Body of pancreas (tissue), 4 donors: ENCODE data around the gene CAMTA1. TPM values are rescaled to one million over a fixed set of nuclear protein-coding genes. Genes with fewer than 3 reads are reported as not detected.

ENCODE experiments used
- ATAC-seq: fragments of 150-250 bp; one replicate; pipeline ENCODE4 v1.9.1; 2016
- DNase-seq, 4 donors: peaks; one replicate each; pipeline ENCODE4 v3.0.0-alpha.2; 2019
- H3K27ac ChIP-seq, 4 donors: fragments of 200-600 bp; sonication (generic); 1 replicate in 3 of 4; 2 replicates in 1 of 4; pipeline versions ENCODE4 v1.5.1 to v1.6.1; 2016 to 2019; ENCODE audit warnings: mild to moderate bottlenecking in 1 of 4, mixed read lengths in 1 of 4, moderate library complexity in 1 of 4
- H3K27me3 ChIP-seq, 2 donors: fragments of 200-600 bp; sonication (generic); one replicate each; pipeline ENCODE4 v1.6.0; 2016; ENCODE audit warnings: mild to moderate bottlenecking in 1 of 2
- H3K36me3 ChIP-seq, 2 donors: fragments of 200-600 bp; sonication (generic); replicated peaks in 1 of 2; 2 replicates each; pipeline ENCODE4 v1.5.1; 2016; ENCODE audit warnings: low read depth in 2 of 2; ENCODE audit not compliant: insufficient read depth in 1 of 2
- H3K4me1 ChIP-seq: fragments of 200-600 bp; sonication (generic); one replicate; pipeline ENCODE4 v1.6.0; 2016
- H3K4me3 ChIP-seq, 2 donors: fragments of 200-600 bp; sonication (generic); 1 replicate in 1 of 2; 2 replicates in 1 of 2; pipeline ENCODE4 v1.5.1; 2016 to 2019
- H3K9me3 ChIP-seq, 3 donors: fragments of 200-600 bp; sonication (generic); 1 replicate in 2 of 3; 2 replicates in 1 of 3; pipeline ENCODE4 v1.5.1; 2016
- POLR2A ChIP-seq, 3 donors: fragments of 450-650 bp; IDR thresholded peaks; one replicate each; pipeline ENCODE4 v1.6.1; 2016; ENCODE audit warnings: antibody characterized with exemption in 3 of 3, mild to moderate bottlenecking in 2 of 3
- WGBS, 2 donors: methylation state at CpG; one replicate each; pipeline ENCODE4 v1.1.5; 2017; 5-methylcytosine and 5-hydroxymethylcytosine counted together
- intact Hi-C: fragments of 100-400 bp; cut with DNase I; formaldehyde crosslinking; loops from one replicate; pipeline ENCODE4 v1.15.1; 2023
- total RNA-seq, 2 donors: library from RNA; depleted of rRNA; stranded (reverse); fragments of >200 nt; gene quantifications; one replicate each; pipeline ENCODE4 v1.1.0, GENCODE V29; 2016
- TF ChIP-seq, protein P1 (sequence below), 7 experiments: fragments of 450-650 bp in 4 of 7; fragments of 200-600 bp in 3 of 7; sonication (generic) in 3 of 7; IDR thresholded peaks; one replicate each; pipeline ENCODE4 v1.5.1; 2016 to 2019; ENCODE audit warnings: antibody characterized with exemption in 7 of 7

Gene CAMTA1
- total RNA-seq, 2 donors from 2014 or later: 36.3 to 59.7 TPM

DNA sequence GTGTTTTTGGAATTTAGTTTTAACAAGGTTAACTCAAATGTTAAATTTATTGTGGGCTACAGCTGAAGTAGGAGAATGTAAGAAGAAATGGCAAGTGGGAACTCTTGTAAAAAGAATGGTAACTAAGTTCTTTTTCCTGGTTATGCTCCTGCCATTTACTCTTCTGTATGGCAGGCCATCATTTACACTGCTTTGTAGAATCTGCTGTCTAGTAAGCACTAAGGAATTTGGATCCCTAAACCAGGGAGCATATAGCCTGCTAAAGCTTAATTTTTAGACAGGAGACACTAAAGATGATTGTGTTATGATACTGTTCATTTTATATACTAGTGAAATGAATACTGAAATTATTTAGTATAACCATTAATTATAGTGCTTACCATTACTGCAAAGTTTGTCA, 85.3 kb downstream of the CAMTA1 start:
- DNase-seq: no peak
- Histone ChIP-seq H3K27me3 (no peaks in the 10 kb centered on the region), H3K36me3 (peaks cover 0 to 2% of the 10 kb centered on the region in 2 donors), H3K4me3 (no peak overlapping the region), H3K4me1 (peaks cover 6% of the 10 kb centered on the region), H3K27ac (no peak overlapping the region), H3K9me3 (no peaks in the 10 kb centered on the region)
- no peak for ATAC-seq
- intact Hi-C loops: no loop called here
- TF ChIP-seq, protein P1, sequence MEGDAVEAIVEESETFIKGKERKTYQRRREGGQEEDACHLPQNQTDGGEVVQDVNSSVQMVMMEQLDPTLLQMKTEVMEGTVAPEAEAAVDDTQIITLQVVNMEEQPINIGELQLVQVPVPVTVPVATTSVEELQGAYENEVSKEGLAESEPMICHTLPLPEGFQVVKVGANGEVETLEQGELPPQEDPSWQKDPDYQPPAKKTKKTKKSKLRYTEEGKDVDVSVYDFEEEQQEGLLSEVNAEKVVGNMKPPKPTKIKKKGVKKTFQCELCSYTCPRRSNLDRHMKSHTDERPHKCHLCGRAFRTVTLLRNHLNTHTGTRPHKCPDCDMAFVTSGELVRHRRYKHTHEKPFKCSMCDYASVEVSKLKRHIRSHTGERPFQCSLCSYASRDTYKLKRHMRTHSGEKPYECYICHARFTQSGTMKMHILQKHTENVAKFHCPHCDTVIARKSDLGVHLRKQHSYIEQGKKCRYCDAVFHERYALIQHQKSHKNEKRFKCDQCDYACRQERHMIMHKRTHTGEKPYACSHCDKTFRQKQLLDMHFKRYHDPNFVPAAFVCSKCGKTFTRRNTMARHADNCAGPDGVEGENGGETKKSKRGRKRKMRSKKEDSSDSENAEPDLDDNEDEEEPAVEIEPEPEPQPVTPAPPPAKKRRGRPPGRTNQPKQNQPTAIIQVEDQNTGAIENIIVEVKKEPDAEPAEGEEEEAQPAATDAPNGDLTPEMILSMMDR (IDR thresholded peaks at IDR 0.05): no peak
- TF ChIP-seq POLR2A (IDR thresholded peaks at IDR 0.05): no peak

DNA sequence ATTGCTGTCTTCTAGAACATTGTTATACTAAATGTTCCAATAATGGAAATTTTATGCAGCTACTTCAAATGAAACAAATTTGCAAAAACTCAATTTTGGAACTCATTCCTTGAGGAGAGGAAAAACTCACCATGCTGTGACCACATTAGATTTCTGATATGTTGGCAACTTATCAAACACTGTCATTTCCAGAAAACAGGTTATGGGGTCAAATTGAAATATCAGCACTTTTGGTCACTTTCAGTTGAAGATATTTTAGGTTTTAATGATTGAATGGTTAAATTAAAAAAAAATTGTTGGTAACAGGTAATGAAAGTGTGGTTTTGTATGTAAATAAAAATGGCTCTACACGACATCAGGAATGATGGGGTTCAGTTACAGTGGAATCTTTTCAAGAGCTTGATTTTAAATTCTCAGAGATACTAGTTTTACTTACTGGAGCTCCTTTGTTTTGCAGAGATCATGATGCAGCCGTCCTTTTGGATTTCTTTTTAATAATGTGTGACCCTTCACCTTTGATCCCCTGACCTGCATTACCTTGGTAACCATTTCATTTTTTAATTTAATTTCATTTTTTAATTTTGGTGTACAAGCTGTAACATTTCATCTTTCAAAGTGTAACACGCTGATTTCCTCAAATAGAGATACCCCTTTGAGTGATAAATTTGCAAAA, 86.2 kb downstream of the CAMTA1 start:
- Histone ChIP-seq H3K4me3 (no peak overlapping the region), H3K36me3 (peaks cover 0 to 2% of the 10 kb centered on the region in 2 donors), H3K27me3 (no peaks in the 10 kb centered on the region), H3K9me3 (no peaks in the 10 kb centered on the region), H3K27ac (no peak overlapping the region), H3K4me1 (peaks cover 6% of the 10 kb centered on the region)
- no peak for DNase-seq
- intact Hi-C loops: no loop called here
- TF ChIP-seq, protein P1 (IDR thresholded peaks at IDR 0.05): no peak
- TF ChIP-seq POLR2A (IDR thresholded peaks at IDR 0.05): no peak
- 92 to 95% methylated on average over 3 of the region's 3 CpGs for WGBS, 2 donors
- no peak for ATAC-seq

DNA sequence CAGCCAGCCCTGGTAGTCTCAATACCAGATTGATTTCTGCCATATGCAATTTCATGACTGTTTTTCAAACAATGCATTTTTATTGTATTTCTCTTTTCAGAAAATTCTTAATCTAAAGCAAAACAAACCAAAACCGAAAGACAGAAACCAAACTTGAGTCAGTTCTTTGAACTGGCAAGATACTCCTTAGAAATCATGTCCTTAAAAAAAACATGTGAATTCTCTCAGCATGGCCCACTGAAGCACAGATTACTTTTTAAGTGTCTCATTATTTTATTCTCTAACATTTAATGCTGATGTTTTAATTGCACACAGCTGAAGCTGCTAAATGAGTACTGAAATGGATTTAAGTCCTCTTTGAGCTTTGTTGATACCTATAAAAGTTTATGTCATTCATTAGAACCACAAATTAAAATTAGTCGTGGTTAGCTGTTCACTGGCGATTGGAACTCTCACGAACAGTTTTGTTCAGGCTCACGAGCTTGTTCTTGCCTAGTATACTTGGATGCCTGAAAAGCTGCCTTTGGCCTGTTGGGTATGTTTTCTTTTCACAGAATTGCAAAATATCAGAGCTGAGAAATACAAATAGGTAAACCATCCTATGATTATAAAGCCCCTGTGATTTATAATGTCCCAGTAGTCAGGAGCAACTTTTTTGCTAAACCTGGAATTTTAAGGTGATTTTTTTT, 87.5 kb downstream of the CAMTA1 start:
- no peak for TF ChIP-seq POLR2A (IDR thresholded peaks at IDR 0.05)
- Histone ChIP-seq H3K36me3 (peaks cover 0 to 2% of the 10 kb centered on the region in 2 donors), H3K4me3 (no peak overlapping the region), H3K9me3 (no peaks in the 10 kb centered on the region), H3K4me1 (peaks cover 6% of the 10 kb centered on the region), H3K27me3 (no peaks in the 10 kb centered on the region), H3K27ac (no peak overlapping the region)
- no peak for ATAC-seq
- intact Hi-C loops: no loop called here
- DNase-seq: no peak
- WGBS, 2 donors: 91 to 96% methylated on average over 5 of the region's 5 CpGs

DNA sequence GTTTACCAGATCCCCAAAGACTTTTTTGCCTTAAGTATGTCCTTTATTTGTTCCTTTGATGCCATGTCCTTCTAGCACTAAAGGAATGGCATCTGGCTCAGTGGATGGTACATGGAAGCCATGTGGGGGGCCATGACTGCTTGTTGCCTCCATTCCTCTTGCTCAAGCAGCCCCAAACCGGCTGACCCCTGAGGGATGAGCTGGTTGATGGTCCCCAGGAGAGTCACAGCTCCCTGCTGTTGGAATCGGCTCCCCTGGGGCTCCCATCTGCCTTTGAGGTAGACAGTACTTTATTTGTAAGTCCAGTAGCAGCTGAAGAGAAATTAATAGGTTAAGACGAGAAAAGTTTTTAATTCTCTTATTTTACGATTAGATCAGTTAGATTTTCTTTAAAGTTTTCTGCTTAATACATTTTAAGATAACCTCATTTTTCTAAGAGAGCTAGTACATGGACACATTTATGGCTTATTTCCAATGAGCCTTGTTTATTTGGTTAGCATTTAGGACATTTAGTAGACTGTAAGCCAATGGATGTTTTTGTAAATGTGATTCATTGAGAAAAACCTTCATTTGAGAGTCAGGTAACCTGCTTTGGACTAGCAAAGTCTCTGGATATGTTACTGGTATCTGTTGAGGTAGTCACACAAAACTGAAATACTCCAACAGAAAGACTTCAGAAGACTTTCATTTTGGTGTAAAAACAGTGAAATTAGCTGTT, 88.2 kb downstream of the CAMTA1 start:
- 70 to 81% methylated on average over 4 of the region's 4 CpGs for WGBS, 2 donors
- DNase-seq (no peak), ATAC-seq (no peak)
- Histone ChIP-seq H3K36me3 (peaks cover 0 to 2% of the 10 kb centered on the region in 2 donors), H3K27ac (no peak overlapping the region), H3K4me3 (no peak overlapping the region), H3K4me1 (peaks cover 6% of the 10 kb centered on the region), H3K27me3 (no peaks in the 10 kb centered on the region), H3K9me3 (no peaks in the 10 kb centered on the region)
- no peak for TF ChIP-seq POLR2A (IDR thresholded peaks at IDR 0.05)
- TF ChIP-seq, protein P1 (IDR thresholded peaks at IDR 0.05): no peak
- intact Hi-C loops: no loop called here

DNA sequence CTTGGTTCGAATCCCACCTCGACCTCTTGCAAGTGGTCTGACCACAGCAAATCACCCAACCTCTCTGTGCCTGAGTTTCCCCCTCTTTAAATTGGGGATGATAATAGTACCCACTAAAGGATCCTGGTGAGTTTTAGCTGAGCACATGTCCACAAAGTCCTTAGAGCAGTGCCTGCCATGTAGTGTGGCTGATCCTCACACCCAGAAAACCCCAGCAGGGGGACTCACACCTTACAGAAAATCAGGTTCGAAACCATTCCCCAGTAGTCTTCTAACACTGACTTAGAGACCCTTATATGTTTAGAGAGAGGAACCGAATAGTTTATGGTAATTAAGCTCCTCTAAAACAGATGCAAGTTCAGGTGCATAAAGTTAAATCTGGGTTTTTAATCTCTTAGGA, 89.0 kb downstream of the CAMTA1 start:
- H3K4me3 ChIP-seq: no peak overlapping the region
- no peaks in the 10 kb centered on the region for H3K9me3 ChIP-seq
- ATAC-seq (no peak), DNase-seq (no peak)
- no peak overlapping the region for H3K27ac ChIP-seq
- 96 to 97% methylated on average over 2 to 4 of the region's 4 CpGs for WGBS, 2 donors
- peaks cover 0 to 2% of the 10 kb centered on the region in 2 donors for H3K36me3 ChIP-seq
- H3K27me3 ChIP-seq: no peaks in the 10 kb centered on the region
- TF ChIP-seq, protein P1 (IDR thresholded peaks at IDR 0.05): no peak
- no peak for TF ChIP-seq POLR2A (IDR thresholded peaks at IDR 0.05)
- intact Hi-C loops: no loop called here
- H3K4me1 ChIP-seq: peaks cover 6% of the 10 kb centered on the region
